NK-92 (cell line): ENCODE data around the gene RBM5.
A peak's percentile ranks its signal among the peaks of the same experiment; 100 is the strongest.
"Not testable (repeated sequence)": the region's sequence is repeated elsewhere in the genome, so short reads cannot be mapped to it uniquely, and the experiment has no call there.

ENCODE experiments used
- DNase-seq: peaks from one replicate; lab custom pipeline; 2025; ENCODE audit not compliant: unreplicated experiment; lab: John Stamatoyannopoulos, UW

Gene RBM5

GRCh38 chr3:50088725-50089608 lies at the start of gene RBM5:
RBM5 (plus strand) TSS chr3:50088919; CDS start chr3:50090435, 1,516 bp downstream.
- peak; percentile 69 for DNase-seq

GRCh38 chr3:50044976-50045375 lies 43.7 kb upstream of the RBM5 start:
- DNase-seq: no peak

GRCh38 chr3:50047426-50047825 lies 41.3 kb upstream of the RBM5 start:
- DNase-seq: no peak

GRCh38 chr3:50050361-50050760 lies 38.4 kb upstream of the RBM5 start:
- DNase-seq: no peak

- DNase-seq: no peak
Measured at GRCh38 chr3:50057756-50058155, 31.0 kb upstream of the RBM5 start.

- no peak for DNase-seq
Measured at GRCh38 chr3:50068134-50068533, 20.6 kb upstream of the RBM5 start.

GRCh38 chr3:50078091-50078490 lies 10.6 kb upstream of the RBM5 start:
- no peak for DNase-seq

GRCh38 chr3:50078622-50079021 lies 10.1 kb upstream of the RBM5 start:
- DNase-seq: no peak

GRCh38 chr3:50084951-50085350 lies 3.8 kb upstream of the RBM5 start:
- not testable (repeated sequence) for DNase-seq

GRCh38 chr3:50089609-50089945 lies 858 bp downstream of the RBM5 start:
- no peak for DNase-seq

GRCh38 chr3:50090984-50091383 lies 2.3 kb downstream of the RBM5 start:
- no peak for DNase-seq

GRCh38 chr3:50095352-50095998 lies 6.8 kb downstream of the RBM5 start:
- no peak for DNase-seq

- DNase-seq: no peak
Measured at GRCh38 chr3:50100386-50100785, 11.7 kb downstream of the RBM5 start.

- no peak for DNase-seq
Measured at GRCh38 chr3:50100956-50101845, 12.5 kb downstream of the RBM5 start.

GRCh38 chr3:50102558-50102957 lies 13.8 kb downstream of the RBM5 start:
- no peak for DNase-seq

GRCh38 chr3:50111757-50112156 lies 23.0 kb downstream of the RBM5 start:
- DNase-seq: no peak

GRCh38 chr3:50112462-50112861 lies 23.7 kb downstream of the RBM5 start:
- no peak for DNase-seq

GRCh38 chr3:50117120-50117519 lies 28.4 kb downstream of the RBM5 start:
- DNase-seq: no peak

GRCh38 chr3:50118237-50118636 lies 29.5 kb downstream of the RBM5 start:
- DNase-seq: no peak

- no peak for DNase-seq
Measured at GRCh38 chr3:50119786-50120185, 31.1 kb downstream of the RBM5 start.

- no peak for DNase-seq
Measured at GRCh38 chr3:50120364-50121071, 31.8 kb downstream of the RBM5 start.
